Stomach (tissue), 4 donors: ENCODE measurements around the gene ARFGAP3.

ENCODE experiments used
- EP300 ChIP-seq: sonication (generic); formaldehyde crosslinking; IDR thresholded peaks from one replicate; pipeline ENCODE4 v1.6.1; 2017; ENCODE audit warnings: antibody characterized with exemption
- TF ChIP-seq, protein P1 (sequence below), 7 experiments: fragments of 450-650 bp in 4 of 7; fragments of 200-600 bp in 3 of 7; sonication (generic) in 3 of 7; IDR thresholded peaks; one replicate each; pipeline ENCODE4 v1.5.1; 2016 to 2019; ENCODE audit warnings: antibody characterized with exemption in 7 of 7, control low read depth in 2 of 7, mild to moderate bottlenecking in 1 of 7

- TF ChIP-seq, protein P1, sequence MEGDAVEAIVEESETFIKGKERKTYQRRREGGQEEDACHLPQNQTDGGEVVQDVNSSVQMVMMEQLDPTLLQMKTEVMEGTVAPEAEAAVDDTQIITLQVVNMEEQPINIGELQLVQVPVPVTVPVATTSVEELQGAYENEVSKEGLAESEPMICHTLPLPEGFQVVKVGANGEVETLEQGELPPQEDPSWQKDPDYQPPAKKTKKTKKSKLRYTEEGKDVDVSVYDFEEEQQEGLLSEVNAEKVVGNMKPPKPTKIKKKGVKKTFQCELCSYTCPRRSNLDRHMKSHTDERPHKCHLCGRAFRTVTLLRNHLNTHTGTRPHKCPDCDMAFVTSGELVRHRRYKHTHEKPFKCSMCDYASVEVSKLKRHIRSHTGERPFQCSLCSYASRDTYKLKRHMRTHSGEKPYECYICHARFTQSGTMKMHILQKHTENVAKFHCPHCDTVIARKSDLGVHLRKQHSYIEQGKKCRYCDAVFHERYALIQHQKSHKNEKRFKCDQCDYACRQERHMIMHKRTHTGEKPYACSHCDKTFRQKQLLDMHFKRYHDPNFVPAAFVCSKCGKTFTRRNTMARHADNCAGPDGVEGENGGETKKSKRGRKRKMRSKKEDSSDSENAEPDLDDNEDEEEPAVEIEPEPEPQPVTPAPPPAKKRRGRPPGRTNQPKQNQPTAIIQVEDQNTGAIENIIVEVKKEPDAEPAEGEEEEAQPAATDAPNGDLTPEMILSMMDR (IDR thresholded peaks at IDR 0.05) = no peak
- no peak for TF ChIP-seq EP300
These were observed 27.8 kb downstream of the ARFGAP3 start for GRCh38 chr22:42829302-42829701.
